Activated naive CD4-positive, alpha-beta T cell treated with anti-CD3 and anti-CD28 coated beads, Interleukin-2, amount 50 U/mL, for 72 hours (primary cell): Measurements from ENCODE around the gene RIPOR2. TPM values are rescaled to one million over a fixed set of nuclear protein-coding genes. Genes with fewer than 3 reads are reported as not detected.
A peak's percentile ranks its signal among the peaks of the same experiment; 100 is the strongest.

Source experiments
- ATAC-seq, 2 donors: fragments of 150-1000 bp; cut with Tn5 transposase; 2 replicates each; pipeline ENCODE4 v1.10.0; 2021; ENCODE audit warnings: mild to moderate bottlenecking in 2 of 2, moderate library complexity in 2 of 2
- DNase-seq, 2 donors: peaks; one replicate each; pipeline ENCODE4 v3.0.0; 2021 to 2022; ENCODE audit warnings: low spot score in 2 of 2
- H3K27ac Mint-ChIP-seq, 2 donors: one replicate each; pipeline ENCODE4 v1.8.0; 2022; ENCODE audit warnings: mild to moderate bottlenecking in 2 of 2, mixed read lengths in 2 of 2
- H3K36me3 Mint-ChIP-seq, 2 donors: one replicate each; pipeline ENCODE4 v1.8.0; 2022; ENCODE audit warnings: mixed read lengths in 2 of 2
- H3K9me3 Mint-ChIP-seq, 2 donors: one replicate each; pipeline ENCODE4 v1.8.0; 2022; ENCODE audit warnings: mixed read lengths in 2 of 2
- total RNA-seq, 2 donors: library from RNA; stranded (reverse); gene quantifications; one replicate each; pipeline ENCODE4 v1.2.3, GENCODE V29; 2022

RIPOR2 gene
- total RNA-seq, 2 donors from 2014 or later: 63.9 to 126 TPM

- Mint-ChIP-seq H3K9me3 (peaks cover 0 to 5% of the 10 kb centered on the region in 2 donors), H3K27ac (peak overlapping the region; percentile 1 to 6), H3K36me3 (peaks cover 0 to 10% of the 10 kb centered on the region in 2 donors)
- DNase-seq (no peak), ATAC-seq (no peak)
Observed at GRCh38 chr6:24799541-24799915, 136.2 kb downstream of the RIPOR2 start.

GRCh38 chr6:24798740-24799540, 136.8 kb downstream of the RIPOR2 start, which contains the start of gene ARMH2:
Gene ARMH2 (minus strand): TSS chr6:24798917. CDS start chr6:24798857, 60 bp downstream.
- peak within 1 kb of the TSS; percentile 1 to 6 for H3K27ac Mint-ChIP-seq
- DNase-seq (no peak), ATAC-seq (no peak)
- peaks cover 0 to 10% of the 10 kb centered on the region in 2 donors for H3K36me3 Mint-ChIP-seq
- peaks cover 0 to 5% of the 10 kb centered on the region in 2 donors for H3K9me3 Mint-ChIP-seq

- no peak overlapping the region for H3K27ac Mint-ChIP-seq
- peaks cover 0 to 5% of the 10 kb centered on the region in 2 donors for H3K36me3 Mint-ChIP-seq
- no peak for DNase-seq
- ATAC-seq: no peak
- peaks cover 0 to 5% of the 10 kb centered on the region in 2 donors for H3K9me3 Mint-ChIP-seq
Observed at GRCh38 chr6:24797596-24798216, 138.1 kb downstream of the RIPOR2 start.

GRCh38 chr6:24796616-24797290, 139.0 kb downstream of the RIPOR2 start:
- ATAC-seq (peak; percentile 54 to 73), DNase-seq (no peak)
- peak overlapping the region in 1 of 2 donors; percentile 18 for H3K27ac Mint-ChIP-seq
- H3K36me3 Mint-ChIP-seq: peaks cover 0 to 5% of the 10 kb centered on the region in 2 donors
- peaks cover 0 to 5% of the 10 kb centered on the region in 2 donors for H3K9me3 Mint-ChIP-seq

GRCh38 chr6:24795106-24795505, 140.7 kb downstream of the RIPOR2 start:
- peaks cover 0 to 5% of the 10 kb centered on the region in 2 donors for H3K9me3 Mint-ChIP-seq
- ATAC-seq (no peak), DNase-seq (no peak)
- peak overlapping the region in 1 of 2 donors; percentile 62 for H3K27ac Mint-ChIP-seq
- H3K36me3 Mint-ChIP-seq: peaks cover 0 to 5% of the 10 kb centered on the region in 2 donors

GRCh38 chr6:24788031-24788665, 147.6 kb downstream of the RIPOR2 start:
- peaks cover 0 to 4% of the 10 kb centered on the region in 2 donors for H3K9me3 Mint-ChIP-seq
- ATAC-seq (peak; percentile 82 to 85), DNase-seq (no peak)
- H3K27ac Mint-ChIP-seq: peak overlapping the region; percentile 61 to 70
- peaks cover 17 to 48% of the 10 kb centered on the region in 2 donors for H3K36me3 Mint-ChIP-seq

- Mint-ChIP-seq H3K36me3 (peaks cover 35 to 77% of the 10 kb centered on the region in 2 donors), H3K9me3 (no peaks in the 10 kb centered on the region), H3K27ac (no peak overlapping the region)
- ATAC-seq (no peak), DNase-seq (no peak)
Observed at GRCh38 chr6:24780206-24780605, 155.6 kb downstream of the RIPOR2 start.

- no peak for ATAC-seq
- Mint-ChIP-seq H3K36me3 (peaks cover 40 to 73% of the 10 kb centered on the region in 2 donors), H3K27ac (no peak overlapping the region), H3K9me3 (no peaks in the 10 kb centered on the region)
- no peak for DNase-seq
Observed at GRCh38 chr6:24779416-24780016, 156.2 kb downstream of the RIPOR2 start.

GRCh38 chr6:24778878-24779277, 156.9 kb downstream of the RIPOR2 start:
- DNase-seq: no peak
- no peak for ATAC-seq
- Mint-ChIP-seq H3K9me3 (no peaks in the 10 kb centered on the region), H3K36me3 (peaks cover 35 to 67% of the 10 kb centered on the region in 2 donors), H3K27ac (no peak overlapping the region)

- H3K27ac Mint-ChIP-seq: peak overlapping the region in 1 of 2 donors; percentile 17
- DNase-seq (no peak), ATAC-seq (no peak)
- no peaks in the 10 kb centered on the region for H3K9me3 Mint-ChIP-seq
- peaks cover 35 to 66% of the 10 kb centered on the region in 2 donors for H3K36me3 Mint-ChIP-seq
Observed at GRCh38 chr6:24778121-24778520, 157.6 kb downstream of the RIPOR2 start.

GRCh38 chr6:24777227-24777626, 158.5 kb downstream of the RIPOR2 start:
- no peak for ATAC-seq
- DNase-seq: no peak

GRCh38 chr6:24775520-24776058, 160.2 kb downstream of the RIPOR2 start:
- no peak for DNase-seq
- Mint-ChIP-seq H3K36me3 (peaks cover 27 to 42% of the 10 kb centered on the region in 2 donors), H3K9me3 (no peaks in the 10 kb centered on the region), H3K27ac (peak overlapping the region; percentile 89 to 99)
- peak; percentile 9 to 13 for ATAC-seq

More at GRCh38 chr6:24777227-24777626, 158.5 kb downstream of the RIPOR2 start:
- Mint-ChIP-seq H3K9me3 (no peaks in the 10 kb centered on the region), H3K36me3 (peaks cover 34 to 57% of the 10 kb centered on the region in 2 donors), H3K27ac (no peak overlapping the region)

GRCh38 chr6:24774696-24775519, 160.9 kb downstream of the RIPOR2 start, which contains the start of gene GMNN:
Gene GMNN (plus strand): TSS chr6:24774937. CDS start chr6:24777247, 2,310 bp downstream.
- no peaks in the 10 kb centered on the region for H3K9me3 Mint-ChIP-seq
- peak within 1 kb of the TSS; percentile 99 for H3K27ac Mint-ChIP-seq
- ATAC-seq (peak; percentile 96), DNase-seq (peak; percentile 96 to 99)
- peaks cover 23 to 35% of the 10 kb centered on the region in 2 donors for H3K36me3 Mint-ChIP-seq

GRCh38 chr6:24768361-24768760, 167.4 kb downstream of the RIPOR2 start:
- H3K36me3 Mint-ChIP-seq: no peaks in the 10 kb centered on the region
- H3K9me3 Mint-ChIP-seq: no peaks in the 10 kb centered on the region
- ATAC-seq (no peak), DNase-seq (no peak)
- no peak overlapping the region for H3K27ac Mint-ChIP-seq
